Mesodermal cell (in vitro differentiated cells): ENCODE data around the gene LRRC75B.
"Not testable (repeated sequence)": the region's sequence is repeated elsewhere in the genome, so short reads cannot be mapped to it uniquely, and the experiment has no call there.

Source experiments
- H3K27ac ChIP-seq: 2 replicates; pipeline ENCODE4 v1.7.0; 2013; ENCODE audit warnings: mild to moderate bottlenecking, low read depth, low read length, moderate library complexity; ENCODE audit not compliant: severe bottlenecking
- H3K36me3 ChIP-seq: 2 replicates; pipeline ENCODE4 v1.7.1; 2013; ENCODE audit warnings: mild to moderate bottlenecking, low read length, moderate library complexity; ENCODE audit not compliant: control insufficient read depth, insufficient read depth
- H3K4me1 ChIP-seq: one replicate; pipeline ENCODE4 v1.7.1; 2013; ENCODE audit warnings: mild to moderate bottlenecking, low read length; ENCODE audit not compliant: insufficient read depth, control insufficient read depth, poor library complexity, severe bottlenecking
- H3K4me3 ChIP-seq: 2 replicates; pipeline ENCODE4 v1.7.0; 2013; ENCODE audit warnings: low read length, control low read depth, mild to moderate bottlenecking; ENCODE audit not compliant: insufficient read depth, poor library complexity, severe bottlenecking; ENCODE audit errors: extremely low read depth
- H3K9me3 ChIP-seq: 2 replicates; pipeline ENCODE4 v1.7.1; 2013; ENCODE audit warnings: mild to moderate bottlenecking, low read length, moderate library complexity; ENCODE audit not compliant: control insufficient read depth
- WGBS, 2 experiments: methylation state at CpG; one replicate each; pipeline ENCODE4 v1.1.5; 2013; ENCODE audit warnings: missing lambda C conversion rate in 2 of 2; ENCODE audit not compliant: insufficient coverage in 2 of 2; 5-methylcytosine and 5-hydroxymethylcytosine counted together

Gene LRRC75B

DNA sequence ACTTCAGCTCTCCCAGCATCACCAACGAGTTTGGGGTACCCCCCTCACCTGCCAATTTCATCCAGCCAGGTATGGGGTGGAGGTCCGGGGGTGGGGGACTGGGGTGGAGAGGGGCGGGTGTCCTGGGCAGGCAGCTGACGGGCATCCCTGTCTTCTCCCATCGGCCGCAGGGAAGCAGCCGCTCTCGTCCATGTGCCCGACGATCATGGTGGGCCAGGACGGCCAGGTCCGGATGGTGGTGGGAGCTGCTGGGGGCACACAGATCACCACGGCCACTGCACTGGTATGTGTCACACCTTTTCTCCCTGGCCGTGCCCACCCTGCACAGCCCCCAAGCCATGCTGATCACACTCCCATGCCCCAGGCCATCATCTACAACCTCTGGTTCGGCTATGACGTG, 35.0 kb upstream of the LRRC75B start:
- H3K4me3 ChIP-seq, H3K27ac ChIP-seq, H3K36me3 ChIP-seq, H3K9me3 ChIP-seq: not testable (repeated sequence)
- no CpG with 5 or more reads among the region's 16 CpGs for WGBS, 2 experiments
- H3K4me1 ChIP-seq, result peaks cover 12% of the 10 kb centered on the region

DNA sequence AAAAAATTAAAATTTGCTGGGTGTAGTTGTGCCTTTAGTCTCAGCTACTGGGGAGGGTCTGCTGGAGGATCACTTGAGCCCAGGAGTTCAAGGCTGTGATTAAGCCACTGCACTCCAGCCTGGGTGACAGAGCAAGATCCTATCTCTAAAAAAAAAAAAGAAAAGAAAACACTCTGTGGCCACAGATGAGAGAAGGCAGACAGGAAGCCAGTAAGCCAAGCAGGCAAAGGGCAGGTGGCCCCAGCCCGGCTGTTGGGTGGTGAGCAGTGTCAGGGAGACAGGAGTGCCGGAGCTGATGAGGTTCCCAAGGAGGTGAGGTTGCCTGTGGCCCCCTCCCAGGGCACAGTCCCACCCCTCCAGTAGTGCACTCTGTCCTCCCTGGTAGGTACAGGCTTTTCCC, 29.7 kb upstream of the LRRC75B start:
- 83 to 100% methylated on average over 1 of the region's 2 CpGs for WGBS, 2 experiments
- H3K36me3 ChIP-seq, H3K27ac ChIP-seq: not testable (repeated sequence)

DNA sequence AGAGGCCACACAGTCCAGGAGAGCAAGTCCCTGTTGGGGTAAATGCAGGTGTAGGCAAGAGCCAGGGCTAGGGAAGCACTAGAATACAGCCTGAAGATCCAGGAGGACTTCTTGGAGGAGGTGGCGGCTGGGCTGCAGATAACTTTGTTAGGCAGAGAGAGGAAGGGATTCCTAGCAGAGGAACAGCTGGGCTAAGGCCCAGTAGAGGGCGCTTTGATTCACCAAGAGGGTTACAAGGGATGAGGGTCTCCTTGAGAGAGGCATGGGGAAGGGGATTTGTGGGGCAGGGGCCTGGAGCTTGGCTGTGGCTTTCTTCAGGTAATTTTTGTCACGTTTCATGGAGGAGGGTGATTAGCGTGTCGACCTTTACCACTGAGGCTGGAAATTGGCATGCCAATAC, 28.4 kb upstream of the LRRC75B start:
- H3K4me3 ChIP-seq, result not testable (repeated sequence)
- no CpG with 5 or more reads among the region's 5 CpGs for WGBS, 2 experiments

More for the DNA sequence above, 29.7 kb upstream of the LRRC75B start:
- H3K4me3 ChIP-seq, H3K9me3 ChIP-seq, H3K4me1 ChIP-seq: not testable (repeated sequence)

DNA sequence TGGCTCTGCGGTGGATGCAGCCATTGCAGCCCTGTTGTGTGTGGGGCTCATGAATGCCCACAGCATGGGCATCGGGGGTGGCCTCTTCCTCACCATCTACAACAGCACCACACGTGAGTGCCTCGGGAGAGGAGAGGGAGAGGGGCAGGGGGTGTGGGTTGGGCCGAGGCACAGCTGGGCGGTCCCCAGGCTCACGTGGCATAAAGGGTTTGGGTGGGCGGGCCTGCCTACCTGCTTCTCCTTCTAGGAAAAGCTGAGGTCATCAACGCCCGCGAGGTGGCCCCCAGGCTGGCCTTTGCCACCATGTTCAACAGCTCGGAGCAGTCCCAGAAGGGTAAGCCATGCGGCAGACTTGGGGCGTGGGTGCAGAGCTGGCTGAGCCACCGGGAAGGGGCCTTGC, 21.9 kb upstream of the LRRC75B start:
- WGBS, 2 experiments, result 77 to 90% methylated on average over 2 to 6 of the region's 15 CpGs
- H3K4me3 ChIP-seq, result not testable (repeated sequence)

More for the DNA sequence above, 28.4 kb upstream of the LRRC75B start:
- H3K4me1 ChIP-seq, H3K36me3 ChIP-seq, H3K9me3 ChIP-seq, H3K27ac ChIP-seq: not testable (repeated sequence)

DNA sequence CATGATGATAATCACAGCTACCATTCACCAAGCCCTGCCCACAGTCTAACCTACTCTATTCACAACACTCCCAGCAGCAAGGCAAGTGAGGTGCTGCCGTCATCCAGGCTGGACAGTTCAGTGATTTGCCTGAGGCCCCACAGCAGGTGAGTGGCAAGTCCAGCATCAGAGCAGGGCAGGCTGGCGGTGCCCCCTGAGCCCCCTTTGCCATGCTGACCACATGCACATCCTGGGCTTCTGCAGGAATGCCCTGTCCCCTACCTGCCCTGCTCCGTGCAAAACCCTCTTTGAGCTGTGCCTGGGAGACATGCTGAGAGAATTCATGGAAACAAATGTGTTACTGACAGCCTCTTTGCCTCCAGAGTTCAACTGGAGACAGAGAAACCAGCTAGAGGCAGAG, 17.0 kb upstream of the LRRC75B start:
- not testable (repeated sequence) for H3K4me1 ChIP-seq, H3K27ac ChIP-seq, H3K9me3 ChIP-seq, H3K4me3 ChIP-seq, H3K36me3 ChIP-seq
- 75% methylated on average over 1 of the region's 3 CpGs; no CpG with 5 or more reads in 1 of the 2 experiments for WGBS, 2 experiments

More for the DNA sequence above, 21.9 kb upstream of the LRRC75B start:
- not testable (repeated sequence) for H3K36me3 ChIP-seq, H3K4me1 ChIP-seq, H3K9me3 ChIP-seq, H3K27ac ChIP-seq

DNA sequence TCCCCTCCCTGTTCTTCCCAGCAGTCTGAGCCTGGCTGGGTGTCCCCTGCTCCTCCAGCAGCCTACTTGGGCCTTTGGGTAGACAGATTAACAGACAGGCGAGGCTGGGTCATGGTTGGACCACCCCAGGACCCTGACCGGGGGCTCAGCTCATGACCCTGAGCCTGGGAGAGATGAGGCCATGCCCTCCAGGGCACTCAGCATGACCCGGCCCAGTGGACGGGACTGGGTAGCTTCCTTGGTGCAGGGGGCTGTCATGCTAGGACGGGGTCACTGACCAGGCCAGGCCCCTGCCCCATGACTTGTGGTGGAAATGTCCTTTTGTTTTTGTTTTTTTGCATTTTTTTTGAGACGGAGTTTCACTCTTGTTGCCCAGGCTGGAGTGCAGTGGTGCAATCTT, 15.5 kb upstream of the LRRC75B start:
- H3K9me3 ChIP-seq, H3K4me1 ChIP-seq, H3K4me3 ChIP-seq, H3K36me3 ChIP-seq, H3K27ac ChIP-seq: not testable (repeated sequence)
- WGBS, 2 experiments, result 92 to 100% methylated on average over 1 to 2 of the region's 6 CpGs

DNA sequence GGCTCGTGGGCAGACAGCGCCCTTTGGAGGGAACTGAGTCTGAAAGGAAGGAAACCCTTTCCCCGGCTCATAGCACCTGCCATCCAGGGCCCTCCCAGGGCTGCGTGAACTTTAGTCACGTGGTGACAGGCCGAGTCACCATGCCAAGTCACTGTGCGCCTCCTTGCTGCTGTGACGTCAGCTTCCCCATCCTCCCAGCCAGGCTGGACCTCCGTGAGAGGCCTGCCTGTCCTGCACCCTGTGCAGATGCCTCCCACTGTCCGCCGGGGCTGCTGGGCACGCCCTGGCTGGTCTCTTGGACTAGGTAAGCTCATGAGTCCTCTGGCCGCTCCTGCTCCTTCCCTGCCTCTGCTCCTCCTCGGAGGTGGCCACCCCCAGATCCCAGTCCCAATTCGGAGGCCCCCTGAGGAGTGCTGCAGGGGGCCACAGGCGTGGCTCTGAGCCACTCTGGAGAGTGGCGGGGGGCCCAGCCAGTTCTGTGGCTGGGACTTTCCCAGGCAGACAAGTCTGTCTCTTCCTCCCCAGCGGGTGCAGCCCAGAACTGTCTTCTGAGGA, 14.6 kb upstream of the LRRC75B start:
- not testable (repeated sequence) for H3K4me3 ChIP-seq
- WGBS, 2 experiments, result 82 to 86% methylated on average over 11 to 17 of the region's 18 CpGs

GRCh38 chr22:24606340-24606739, 13.5 kb upstream of the LRRC75B start:
- not testable (repeated sequence) for H3K4me3 ChIP-seq, H3K9me3 ChIP-seq, H3K4me1 ChIP-seq, H3K36me3 ChIP-seq, H3K27ac ChIP-seq
- 90% methylated on average over 1 of the region's 2 CpGs; no CpG with 5 or more reads in 1 of the 2 experiments for WGBS, 2 experiments

More for the DNA sequence above, 14.6 kb upstream of the LRRC75B start:
- not testable (repeated sequence) for H3K4me1 ChIP-seq, H3K36me3 ChIP-seq, H3K9me3 ChIP-seq, H3K27ac ChIP-seq

- H3K27ac ChIP-seq, result peak overlapping the region; percentile 64
- H3K4me3 ChIP-seq, result peak overlapping the region; percentile 8
Observed at GRCh38 chr22:24603770-24604629, 11.1 kb upstream of the LRRC75B start.

GRCh38 chr22:24602847-24603769, 10.2 kb upstream of the LRRC75B start, which contains the start of gene GGT1:
TSS of gene GGT1 (plus strand) at chr22:24603193. CDS start at chr22:24611082, 7,889 bp downstream.
- peak within 1 kb of the TSS; percentile 64 for H3K27ac ChIP-seq
- WGBS, 2 experiments, result 50 to 65% methylated on average over 5 to 10 of the region's 22 CpGs
- peaks cover 14% of the 10 kb centered on the region for H3K4me1 ChIP-seq
- H3K4me3 ChIP-seq, result peak within 1 kb of the TSS; percentile 8
- H3K36me3 ChIP-seq, H3K9me3 ChIP-seq: not testable (repeated sequence)

More at GRCh38 chr22:24603770-24604629, 11.1 kb upstream of the LRRC75B start:
- H3K36me3 ChIP-seq, H3K9me3 ChIP-seq: not testable (repeated sequence)
- 27 to 33% methylated on average over 4 to 7 of the region's 18 CpGs for WGBS, 2 experiments
- peaks cover 14% of the 10 kb centered on the region for H3K4me1 ChIP-seq
